K562 (cell line): ENCODE measurements around the gene SV2A. TPM values are rescaled to one million over a fixed set of nuclear protein-coding genes. Genes with fewer than 3 reads are reported as not detected.
A peak's percentile ranks its signal among the peaks of the same experiment; 100 is the strongest.

ENCODE experiments used
- BACH1 ChIP-seq: fragments of 200-800 bp; sonication (Bioruptor generic); IDR thresholded peaks from 2 replicates; pipeline ENCODE4 v1.6.1; 2016; ENCODE audit warnings: missing genetic modification characterization, missing compliant biosample characterization
- CBX1 ChIP-seq: sonication (generic); IDR thresholded peaks from 2 replicates; pipeline ENCODE4 v1.6.1; 2016; ENCODE audit warnings: antibody characterized with exemption, low read depth, mild to moderate bottlenecking
- CUX1 ChIP-seq: fragments of 200-800 bp; sonication (Bioruptor generic); IDR thresholded peaks from 2 replicates; pipeline ENCODE4 v1.6.1; 2016; ENCODE audit warnings: missing genetic modification characterization, missing compliant biosample characterization
- DNMT1 ChIP-seq: fragments of 450-650 bp; IDR thresholded peaks from 2 replicates; pipeline ENCODE4 v1.6.1; 2016; ENCODE audit warnings: antibody characterized with exemption, mild to moderate bottlenecking
- ELK1 ChIP-seq: sonication (generic); formaldehyde crosslinking; IDR thresholded peaks from 2 replicates; pipeline ENCODE4 v1.8.1; 2022; ENCODE audit warnings: missing genetic modification reagents
- ETV5 ChIP-seq: sonication (generic); formaldehyde crosslinking; IDR thresholded peaks from 2 replicates; pipeline ENCODE4 v1.4.0; 2020; ENCODE audit warnings: low read depth, mild to moderate bottlenecking, missing genetic modification reagents
- HBP1 ChIP-seq: fragments of 450-650 bp; formaldehyde crosslinking; IDR thresholded peaks from 2 replicates; pipeline ENCODE4 v1.4.0; 2022; ENCODE audit warnings: missing genetic modification characterization
- MNT ChIP-seq, 2 experiments: fragments of 450-650 bp; conservative IDR thresholded peaks; 2 replicates each; pipeline ENCODE4 v1.6.1; 2017; ENCODE audit warnings: mild to moderate bottlenecking in 2 of 2, moderate library complexity in 2 of 2
- NFIC ChIP-seq: fragments of 450-650 bp; IDR thresholded peaks from 2 replicates; pipeline ENCODE4 v1.6.1; 2017; ENCODE audit warnings: mild to moderate bottlenecking, inconsistent platforms
- POLR2AphosphoS2 ChIP-seq: IDR thresholded peaks from 2 replicates; pipeline ENCODE4 v1.6.1; 2012; ENCODE audit warnings: low read length, improper control_type of control experiment
- POLR3G ChIP-seq: IDR thresholded peaks from 2 replicates; pipeline ENCODE4 v1.6.1; 2011; ENCODE audit not compliant: insufficient read length, insufficient replicate concordance; ENCODE audit errors: extremely low read depth
- RB1 ChIP-seq: fragments of 450-650 bp; IDR thresholded peaks from 2 replicates; pipeline ENCODE4 v1.6.1; 2017; ENCODE audit warnings: low read depth, mild to moderate bottlenecking
- RBM14 ChIP-seq: fragments of 200-400 bp; formaldehyde crosslinking; IDR thresholded peaks from 2 replicates; pipeline ENCODE4 v1.6.1; 2018; ENCODE audit warnings: low read depth, mild to moderate bottlenecking, low read length, moderate library complexity, borderline replicate concordance; ENCODE audit not compliant: insufficient read depth
- RCOR1 ChIP-seq, 2 experiments: IDR thresholded peaks; 2 replicates each; pipeline ENCODE4 v1.6.1; 2012; ENCODE audit warnings: low read depth in 2 of 2, low read length in 2 of 2, borderline replicate concordance in 1 of 2, improper control_type of control experiment in 1 of 2
- polyA plus RNA-seq, 8 experiments: library from polyadenylated mRNA; depleted of rRNA in 4 of 8; stranded (reverse) in 5 of 8; unstranded in 3 of 8; fragments of >200 nt; fragmentation: Nextera tagmentation in 2 of 8; fragmentation: Illumina TruSeq in 1 of 8; extraction: Ambion mirVana in 2 of 8; extraction: Trizol in 1 of 8; gene quantifications; 2 replicates each; pipeline versions ENCODE4 v1.2.1 to v1.2.3, GENCODE V29; 2011 to 2014; ENCODE audit warnings: inconsistent platforms in 1 of 8, missing spikeins in 1 of 8
- total RNA-seq, 7 experiments: library from RNA; depleted of rRNA in 6 of 7; stranded (reverse); fragments of >200 nt in 6 of 7; fragmentation: Illumina TruSeq in 2 of 7; extraction: Trizol in 2 of 7; gene quantifications; 2 replicates each; pipeline versions ENCODE4 v1.2.1 to v1.2.3, GENCODE V29; 2011 to 2021; ENCODE audit warnings: low replicate concordance in 1 of 7

SV2A gene
- total and polyA plus RNA-seq, 9 of the 15 experiments (the other 6 are each of a cell fraction or from before 2014, with no cell fraction given) = 0.07 to 0.22 (median 0.11) TPM; not detected in 1

GRCh38 chr1:149927563-149928400 is 10.1 kb upstream of the SV2A start, which contains the start of gene SF3B4 (continued):
- TF ChIP-seq CUX1 (CRISPR knock-in tag) = no peak
- TF ChIP-seq RCOR1 (IDR thresholded peaks at IDR 0.05; ENCODE audit: borderline replicate concordance in 1 of 2, low read depth in 2 of 2, low read length in 2 of 2) = no peak
- TF ChIP-seq POLR3G = no peak
- peak; percentile 77; the same call in 1 of the 2 replicates for TF ChIP-seq POLR2AphosphoS2
- TF ChIP-seq BACH1 (tag) = no peak
- TF ChIP-seq DNMT1 = no peak
- peak; percentile 65; the same call in 1 of the 2 replicates for TF ChIP-seq RB1
- TF ChIP-seq NFIC = no peak
- peak; percentile 44 to 81 for TF ChIP-seq MNT (conservative IDR thresholded peaks at IDR 0.05)
- TF ChIP-seq RBM14 = no peak
- TF ChIP-seq ETV5 (CRISPR knock-in tag) = no peak
- no peak; the same call in 1 of the 2 replicates for TF ChIP-seq HBP1 (CRISPR knock-in tag)
- peak; percentile 49; the same call in 1 of the 2 replicates for TF ChIP-seq CBX1
- TF ChIP-seq ELK1 = no peak
